Stomach (tissue), 4 donors: ENCODE data around the gene CIT.

Source experiments
- CTCF ChIP-seq, 7 experiments: fragments of 450-650 bp in 4 of 7; fragments of 200-600 bp in 3 of 7; sonication (generic) in 3 of 7; IDR thresholded peaks; one replicate each; pipeline ENCODE4 v1.5.1; 2016 to 2019; ENCODE audit warnings: antibody characterized with exemption in 7 of 7, control low read depth in 2 of 7, mild to moderate bottlenecking in 1 of 7
- POLR2A ChIP-seq, 4 donors: fragments of 450-650 bp; IDR thresholded peaks; one replicate each; pipeline ENCODE4 v1.6.1; 2016; ENCODE audit warnings: antibody characterized with exemption in 4 of 4, control low read depth in 2 of 4, mild to moderate bottlenecking in 1 of 4, moderate library complexity in 1 of 4
- POLR2AphosphoS5 ChIP-seq, 3 donors: sonication (generic); formaldehyde crosslinking; IDR thresholded peaks; one replicate each; pipeline ENCODE4 v1.6.1; 2016; ENCODE audit warnings: antibody characterized with exemption in 3 of 3

- TF ChIP-seq CTCF (IDR thresholded peaks at IDR 0.05) (no peak), POLR2AphosphoS5 (IDR thresholded peaks at IDR 0.05) (no peak), POLR2A (IDR thresholded peaks at IDR 0.05) (no peak)
These were observed 37.5 kb upstream of the CIT start for GRCh38 chr12:119914666-119915065.
